Endodermal cell (in vitro differentiated cells): Measurements from ENCODE around the gene MAPRE2. TPM values are rescaled to one million over a fixed set of nuclear protein-coding genes. Genes with fewer than 3 reads are reported as not detected.

Source experiments
- DNase-seq: peaks from one replicate; pipeline ENCODE4 v3.0.0-alpha.2; 2017
- H3K27ac ChIP-seq: 2 replicates; pipeline ENCODE4 v1.5.1; 2013; ENCODE audit warnings: mild to moderate bottlenecking, low read depth, low read length, moderate library complexity
- H3K27me3 ChIP-seq: 2 replicates; pipeline ENCODE4 v1.6.1; 2013; ENCODE audit warnings: mild to moderate bottlenecking, low read length, moderate library complexity; ENCODE audit not compliant: insufficient read depth, control insufficient read depth, poor library complexity, severe bottlenecking
- H3K36me3 ChIP-seq: 2 replicates; pipeline ENCODE4 v1.7.0; 2013; ENCODE audit warnings: mild to moderate bottlenecking, low read length, moderate library complexity; ENCODE audit not compliant: control insufficient read depth, insufficient read depth
- H3K4me1 ChIP-seq: one replicate; pipeline ENCODE4 v1.7.0; 2013; ENCODE audit warnings: low read length; ENCODE audit not compliant: control insufficient read depth, insufficient read depth
- H3K4me3 ChIP-seq: 2 replicates; pipeline ENCODE4 v1.5.1; 2013; ENCODE audit warnings: mild to moderate bottlenecking, low read length, moderate library complexity
- H3K9ac ChIP-seq: 2 replicates; pipeline ENCODE4 v1.6.1; 2013; ENCODE audit warnings: mild to moderate bottlenecking, low read length, moderate library complexity; ENCODE audit not compliant: poor library complexity, severe bottlenecking; ENCODE audit errors: extremely low read depth
- H3K9me3 ChIP-seq: 2 replicates; pipeline ENCODE4 v1.6.1; 2013; ENCODE audit warnings: mild to moderate bottlenecking, low read length, moderate library complexity; ENCODE audit not compliant: control insufficient read depth
- H3K27ac Mint-ChIP-seq: 2 replicates; pipeline ENCODE4 v1.8.0; 2020; ENCODE audit warnings: mixed read lengths
- H3K27me3 Mint-ChIP-seq: 2 replicates; pipeline ENCODE4 v1.8.0; 2021; ENCODE audit warnings: mild to moderate bottlenecking, mixed read lengths; ENCODE audit not compliant: insufficient read depth
- H3K36me3 Mint-ChIP-seq: 2 replicates; pipeline ENCODE4 v1.8.0; 2020; ENCODE audit warnings: low read depth, mixed read lengths
- H3K4me1 Mint-ChIP-seq: 2 replicates; pipeline ENCODE4 v1.8.0; 2020; ENCODE audit warnings: mixed read lengths
- H3K4me3 Mint-ChIP-seq: 2 replicates; pipeline ENCODE4 v1.8.0; 2020; ENCODE audit warnings: mild to moderate bottlenecking, moderate library complexity, mixed read lengths
- H3K9me3 Mint-ChIP-seq: 2 replicates; pipeline ENCODE4 v1.8.0; 2020; ENCODE audit warnings: mild to moderate bottlenecking, mixed read lengths
- WGBS, 2 experiments: methylation state at CpG; one replicate each; pipeline versions ENCODE4 v1.1.5 to v1.1.7; 2013; ENCODE audit warnings: missing lambda C conversion rate in 2 of 2, mixed read lengths in 1 of 2; ENCODE audit not compliant: insufficient coverage in 1 of 2, insufficient read length in 1 of 2; 5-methylcytosine and 5-hydroxymethylcytosine counted together
- total RNA-seq, 2 donors: library from RNA; stranded (reverse); fragmentation: NEBNext Ultra II Directional in 1 of 2; extraction: Animal tissue kit (Norgen Biotek cat#: 25700) in 1 of 2; gene quantifications; 2 replicates in 1 of 2; 3 replicates in 1 of 2; pipeline ENCODE4 v1.2.1, GENCODE V29; 2021
- TF ChIP-seq, protein P1 (sequence below): fragments of 200-600 bp; sonication (generic); conservative IDR thresholded peaks from 2 replicates; pipeline ENCODE4 v1.5.0; 2021; ENCODE audit warnings: antibody characterized with exemption, mild to moderate bottlenecking

The MAPRE2 gene
- total RNA-seq, 2 donors from 2014 or later = 15.2 to 16.5 TPM

DNA sequence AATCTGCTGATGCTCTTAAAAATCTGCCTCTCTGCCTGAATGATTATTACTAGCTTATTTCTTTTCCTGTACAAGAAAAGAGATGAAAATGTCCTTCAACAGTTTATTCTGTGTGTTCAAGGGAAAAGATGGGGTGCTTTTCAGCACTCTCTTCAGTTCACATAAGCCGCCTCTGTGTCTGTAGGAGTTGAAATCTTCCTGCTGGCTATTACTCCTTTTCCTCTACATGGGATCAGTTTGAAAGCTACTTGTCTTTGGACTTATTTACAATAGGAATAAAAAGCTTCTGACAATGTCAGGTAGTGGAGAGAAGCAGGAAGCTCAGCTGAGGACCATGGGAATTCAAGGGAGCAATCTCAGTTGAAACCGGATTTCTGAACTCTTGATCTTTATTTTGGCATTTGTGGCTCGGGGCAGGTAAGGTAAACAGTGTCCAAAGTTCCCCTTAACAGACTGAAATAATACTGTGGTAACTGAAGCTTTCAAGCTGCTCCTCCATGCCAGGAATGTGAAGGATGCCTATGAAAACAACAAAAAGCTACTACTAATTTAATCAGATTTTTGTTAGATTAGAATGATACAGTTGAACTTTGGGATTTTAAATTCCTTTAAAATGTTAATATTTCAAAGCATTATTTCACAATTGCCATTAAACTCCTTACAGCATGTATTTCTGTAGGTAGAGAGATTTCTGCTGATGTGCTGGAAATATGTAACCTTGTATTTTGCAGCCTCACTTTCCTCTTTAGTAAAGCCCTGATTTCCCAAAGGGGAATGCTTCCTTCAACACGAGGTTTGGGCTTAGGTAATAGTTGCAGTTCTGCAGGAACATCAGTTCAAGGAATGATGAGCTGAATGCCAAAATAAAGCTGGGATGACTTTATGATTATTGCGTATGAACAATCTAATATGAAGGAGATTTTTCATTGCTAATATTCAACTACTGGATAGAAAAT lies 43.6 kb downstream of the MAPRE2 start:
- Histone ChIP-seq H3K27ac (no peak overlapping the region), H3K9ac (no peak overlapping the region), H3K36me3 (no peaks in the 10 kb centered on the region), H3K4me1 (no peaks in the 10 kb centered on the region), H3K4me3 (no peak overlapping the region), H3K9me3 (no peaks in the 10 kb centered on the region), H3K27me3 (no peaks in the 10 kb centered on the region)
- 91 to 93% methylated on average over 4 to 5 of the region's 5 CpGs for WGBS, 2 experiments
- Mint-ChIP-seq H3K27me3 (no peaks in the 10 kb centered on the region), H3K27ac (no peak overlapping the region), H3K4me1 (no peaks in the 10 kb centered on the region), H3K9me3 (no peaks in the 10 kb centered on the region), H3K4me3 (no peak overlapping the region), H3K36me3 (no peaks in the 10 kb centered on the region)
- no peak for DNase-seq
- TF ChIP-seq, protein P1, sequence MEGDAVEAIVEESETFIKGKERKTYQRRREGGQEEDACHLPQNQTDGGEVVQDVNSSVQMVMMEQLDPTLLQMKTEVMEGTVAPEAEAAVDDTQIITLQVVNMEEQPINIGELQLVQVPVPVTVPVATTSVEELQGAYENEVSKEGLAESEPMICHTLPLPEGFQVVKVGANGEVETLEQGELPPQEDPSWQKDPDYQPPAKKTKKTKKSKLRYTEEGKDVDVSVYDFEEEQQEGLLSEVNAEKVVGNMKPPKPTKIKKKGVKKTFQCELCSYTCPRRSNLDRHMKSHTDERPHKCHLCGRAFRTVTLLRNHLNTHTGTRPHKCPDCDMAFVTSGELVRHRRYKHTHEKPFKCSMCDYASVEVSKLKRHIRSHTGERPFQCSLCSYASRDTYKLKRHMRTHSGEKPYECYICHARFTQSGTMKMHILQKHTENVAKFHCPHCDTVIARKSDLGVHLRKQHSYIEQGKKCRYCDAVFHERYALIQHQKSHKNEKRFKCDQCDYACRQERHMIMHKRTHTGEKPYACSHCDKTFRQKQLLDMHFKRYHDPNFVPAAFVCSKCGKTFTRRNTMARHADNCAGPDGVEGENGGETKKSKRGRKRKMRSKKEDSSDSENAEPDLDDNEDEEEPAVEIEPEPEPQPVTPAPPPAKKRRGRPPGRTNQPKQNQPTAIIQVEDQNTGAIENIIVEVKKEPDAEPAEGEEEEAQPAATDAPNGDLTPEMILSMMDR = no peak

DNA sequence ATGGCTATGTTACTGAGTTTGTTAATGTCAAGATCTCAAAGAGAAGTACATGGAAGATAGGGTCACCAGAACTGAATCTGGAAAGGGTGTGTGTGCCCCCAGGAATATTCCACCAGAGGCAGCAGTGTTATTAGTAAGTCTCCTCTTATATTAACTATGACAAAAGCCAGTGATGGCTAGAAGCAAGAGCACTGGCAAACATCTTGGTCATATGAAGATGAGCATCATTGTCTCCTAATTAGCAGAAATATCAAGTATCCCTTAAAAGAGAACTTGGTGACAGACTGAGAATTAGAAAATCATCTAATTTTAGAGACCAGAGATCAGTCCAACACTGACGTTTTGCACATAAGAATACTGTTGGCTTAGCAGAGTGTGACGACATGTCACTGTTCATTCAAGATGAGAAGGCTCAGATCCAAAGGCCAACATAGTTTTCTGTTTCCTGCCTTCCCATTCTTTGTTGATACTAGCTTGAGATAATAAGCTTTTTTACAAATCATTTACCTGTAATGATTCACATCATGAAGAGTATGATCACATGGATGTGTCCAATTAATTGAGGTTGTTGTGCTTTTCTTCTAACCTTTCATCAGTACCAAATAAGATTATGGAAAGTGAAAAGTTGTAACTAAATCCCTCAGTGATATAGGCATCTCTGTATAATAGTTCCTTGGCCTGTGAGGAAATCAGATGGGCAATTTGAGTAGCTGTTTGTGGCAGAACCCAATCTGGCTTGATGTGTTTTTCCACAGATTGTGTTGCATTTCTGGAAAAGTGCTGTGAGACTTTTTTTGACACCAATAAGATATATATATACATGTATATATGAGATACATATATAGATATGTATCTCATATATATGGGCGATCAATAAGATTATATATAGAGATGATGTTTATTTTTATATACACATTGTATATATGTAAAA lies 44.5 kb downstream of the MAPRE2 start:
- H3K4me3 ChIP-seq = no peak overlapping the region
- Mint-ChIP-seq H3K27me3 (no peaks in the 10 kb centered on the region), H3K4me1 (no peaks in the 10 kb centered on the region), H3K9me3 (no peaks in the 10 kb centered on the region), H3K27ac (no peak overlapping the region), H3K4me3 (no peak overlapping the region), H3K36me3 (no peaks in the 10 kb centered on the region)
- no peaks in the 10 kb centered on the region for H3K4me1 ChIP-seq
- TF ChIP-seq, protein P1 = no peak
- no peak for DNase-seq
- 89 to 100% methylated on average over 2 of the region's 3 CpGs for WGBS, 2 experiments
- no peak overlapping the region for H3K27ac ChIP-seq
- H3K9me3 ChIP-seq = no peaks in the 10 kb centered on the region
- H3K36me3 ChIP-seq = no peaks in the 10 kb centered on the region
- H3K27me3 ChIP-seq = no peaks in the 10 kb centered on the region
- H3K9ac ChIP-seq = no peak overlapping the region

DNA sequence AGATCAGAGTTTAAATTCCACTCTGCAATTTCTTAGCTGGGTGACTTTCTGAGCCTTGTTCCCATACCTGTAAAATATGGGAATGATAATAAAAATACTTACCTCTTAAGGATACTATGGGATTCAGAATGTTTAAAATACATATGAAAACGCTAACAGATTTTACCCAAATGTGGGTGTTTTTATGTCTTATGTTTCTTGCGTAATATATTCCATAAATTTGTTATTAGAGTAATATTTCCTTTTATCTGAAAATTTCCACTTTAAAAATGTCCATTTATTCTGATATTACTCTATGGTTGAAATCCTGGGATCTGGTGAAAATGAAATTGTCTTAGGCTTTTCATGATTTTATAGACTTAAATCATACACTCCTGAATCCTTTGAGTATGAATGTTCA lies 45.5 kb downstream of the MAPRE2 start:
- no peak overlapping the region for H3K4me3 ChIP-seq
- H3K36me3 ChIP-seq = no peaks in the 10 kb centered on the region
- no peak overlapping the region for H3K9ac ChIP-seq
- no peaks in the 10 kb centered on the region for H3K9me3 ChIP-seq
- no peak for DNase-seq
- no peaks in the 10 kb centered on the region for H3K36me3 Mint-ChIP-seq
- no peak overlapping the region for H3K27ac ChIP-seq
- H3K27ac Mint-ChIP-seq = no peak overlapping the region
- H3K9me3 Mint-ChIP-seq = no peaks in the 10 kb centered on the region
- no CpG with 5 or more reads among the region's 2 CpGs for WGBS, 2 experiments
- no peaks in the 10 kb centered on the region for H3K4me1 Mint-ChIP-seq
- H3K4me1 ChIP-seq = no peaks in the 10 kb centered on the region
- H3K4me3 Mint-ChIP-seq = no peak overlapping the region
- TF ChIP-seq, protein P1 = no peak
- H3K27me3 Mint-ChIP-seq = no peaks in the 10 kb centered on the region
- H3K27me3 ChIP-seq = no peaks in the 10 kb centered on the region
